WTC11 (cell line): ENCODE results near the gene EP400. TPM values are rescaled to one million over a fixed set of nuclear protein-coding genes. Genes with fewer than 3 reads are reported as not detected.

Source experiments
- ATAC-seq: fragments of 200-7000 bp; cut with Tn5 transposase; 2 replicates; pipeline ENCODE4 v1.10.0; 2021; ENCODE audit warnings: mild to moderate bottlenecking, moderate library complexity
- CTCF ChIA-PET: fragments of 300-600 bp; sonication (Branson Sonifier 250); formaldehyde crosslinking; loops from one replicate; lab custom pipeline; 2021; ENCODE audit warnings: antibody characterized with exemption; lab: Charles Lee
- POLR2A ChIA-PET: fragments of 350-600 bp; sonication (Branson Sonifier 250); formaldehyde crosslinking; loops from one replicate; lab custom pipeline; 2021; ENCODE audit warnings: antibody characterized with exemption; lab: Charles Lee
- DNase-seq: peaks from one replicate; pipeline ENCODE4 v3.0.0; 2021; ENCODE audit warnings: low spot score
- H3K27ac Mint-ChIP-seq: 2 replicates; pipeline ENCODE4 v1.8.0; 2021; ENCODE audit warnings: mixed read lengths
- H3K27me3 Mint-ChIP-seq: 2 replicates; pipeline ENCODE4 v1.8.0; 2021; ENCODE audit warnings: low read depth, mild to moderate bottlenecking, moderate library complexity, mixed read lengths
- H3K36me3 Mint-ChIP-seq: 2 replicates; pipeline ENCODE4 v1.8.0; 2021; ENCODE audit warnings: mixed read lengths
- H3K4me1 Mint-ChIP-seq: 2 replicates; pipeline ENCODE4 v1.8.0; 2022; ENCODE audit warnings: mixed read lengths
- H3K4me3 Mint-ChIP-seq: 2 replicates; pipeline ENCODE4 v1.8.0; 2021; ENCODE audit warnings: mild to moderate bottlenecking, moderate library complexity, mixed read lengths
- H3K9me3 Mint-ChIP-seq: 2 replicates; pipeline ENCODE4 v1.8.0; 2021; ENCODE audit warnings: mixed read lengths
- AR ChIP-seq: fragments of 250-450 bp; sonication (Bioruptor Pico); IDR thresholded peaks from 2 replicates; pipeline ENCODE4 v1.9.0; 2021; ENCODE audit warnings: mild to moderate bottlenecking
- ERG ChIP-seq: fragments of 250-450 bp; sonication (Bioruptor Pico); IDR thresholded peaks from 2 replicates; pipeline ENCODE4 v1.8.0; 2021; ENCODE audit warnings: mild to moderate bottlenecking
- ETV6 ChIP-seq: sonication (generic); formaldehyde crosslinking; IDR thresholded peaks from 2 replicates; pipeline ENCODE4 v1.8.1; 2022; ENCODE audit warnings: mild to moderate bottlenecking, missing genetic modification reagents
- FOXP1 ChIP-seq: sonication (generic); formaldehyde crosslinking; IDR thresholded peaks from 2 replicates; pipeline ENCODE4 v1.8.0; 2022; ENCODE audit warnings: missing genetic modification reagents, mild to moderate bottlenecking, moderate library complexity, borderline replicate concordance
- MYBL2 ChIP-seq: sonication (generic); formaldehyde crosslinking; IDR thresholded peaks from 2 replicates; pipeline ENCODE4 v1.8.1; 2023; ENCODE audit warnings: mild to moderate bottlenecking, moderate library complexity, missing genetic modification reagents
- NFATC4 ChIP-seq: fragments of 250-450 bp; sonication (Bioruptor Pico); IDR thresholded peaks from 2 replicates; pipeline ENCODE4 v1.9.0; 2021; ENCODE audit warnings: mild to moderate bottlenecking
- NFYB ChIP-seq: sonication (generic); formaldehyde crosslinking; conservative IDR thresholded peaks from 2 replicates; pipeline ENCODE4 v1.8.0; 2022; ENCODE audit warnings: low read depth, missing genetic modification reagents
- NR2C2 ChIP-seq: sonication (generic); formaldehyde crosslinking; IDR thresholded peaks from 2 replicates; pipeline ENCODE4 v1.8.0; 2022; ENCODE audit warnings: mild to moderate bottlenecking, missing genetic modification reagents
- NR3C1 ChIP-seq: sonication (generic); formaldehyde crosslinking; conservative IDR thresholded peaks from 2 replicates; pipeline ENCODE4 v1.8.1; 2023; ENCODE audit warnings: low read depth, mild to moderate bottlenecking, missing genetic modification reagents
- PRRX2 ChIP-seq: fragments of 250-450 bp; sonication (Bioruptor Pico); IDR thresholded peaks from 2 replicates; pipeline ENCODE4 v1.8.0; 2021; ENCODE audit warnings: mild to moderate bottlenecking
- RELA ChIP-seq: sonication (generic); formaldehyde crosslinking; IDR thresholded peaks from 2 replicates; pipeline ENCODE4 v1.8.1; 2022; ENCODE audit warnings: missing genetic modification reagents, mild to moderate bottlenecking, borderline replicate concordance
- RORB ChIP-seq: fragments of 250-450 bp; sonication (Bioruptor Pico); IDR thresholded peaks from 2 replicates; pipeline ENCODE4 v1.9.0; 2021; ENCODE audit warnings: mild to moderate bottlenecking
- SOX15 ChIP-seq: fragments of 250-450 bp; sonication (Bioruptor Pico); IDR thresholded peaks from 2 replicates; pipeline ENCODE4 v1.9.0; 2021; ENCODE audit warnings: mild to moderate bottlenecking
- TP53 ChIP-seq: sonication (generic); formaldehyde crosslinking; IDR thresholded peaks from 2 replicates; pipeline ENCODE4 v1.8.1; 2023; ENCODE audit warnings: mild to moderate bottlenecking, missing genetic modification reagents
- ZBTB43 ChIP-seq: sonication (generic); formaldehyde crosslinking; IDR thresholded peaks from 2 replicates; pipeline ENCODE4 v1.8.1; 2023; ENCODE audit warnings: mild to moderate bottlenecking, missing genetic modification reagents
- ZNF317 ChIP-seq: sonication (generic); formaldehyde crosslinking; IDR thresholded peaks from 2 replicates; pipeline ENCODE4 v1.8.1; 2023; ENCODE audit warnings: low read depth, mild to moderate bottlenecking, moderate library complexity, missing genetic modification reagents, borderline replicate concordance
- ZNF425 ChIP-seq: fragments of 250-450 bp; sonication (Bioruptor Pico); conservative IDR thresholded peaks from 2 replicates; pipeline ENCODE4 v1.9.0; 2021; ENCODE audit warnings: mild to moderate bottlenecking
- total RNA-seq: library from RNA; stranded (reverse); gene quantifications from 3 replicates; pipeline ENCODE4 v1.2.3, GENCODE V29; 2021
- TF ChIP-seq, protein P1 (sequence below): sonication (generic); formaldehyde crosslinking; IDR thresholded peaks from 2 replicates; pipeline ENCODE4 v1.8.0; 2023; ENCODE audit warnings: missing genetic modification reagents
- TF ChIP-seq, protein P2 (sequence below): sonication (generic); formaldehyde crosslinking; IDR thresholded peaks from 2 replicates; pipeline ENCODE4 v1.8.0; 2022; ENCODE audit warnings: mild to moderate bottlenecking, missing genetic modification reagents
- TF ChIP-seq, protein P3 (sequence below): sonication (generic); formaldehyde crosslinking; IDR thresholded peaks from 2 replicates; pipeline ENCODE4 v1.8.1; 2022; ENCODE audit warnings: low read depth, mild to moderate bottlenecking, moderate library complexity, missing genetic modification reagents, borderline replicate concordance
- TF ChIP-seq, protein P4 (sequence below): sonication (generic); formaldehyde crosslinking; IDR thresholded peaks from 2 replicates; pipeline ENCODE4 v1.8.1; 2023; ENCODE audit warnings: mild to moderate bottlenecking, missing genetic modification reagents

The EP400 gene
- total RNA-seq, 1 experiment from 2014 or later, result 75.8 TPM

DNA sequence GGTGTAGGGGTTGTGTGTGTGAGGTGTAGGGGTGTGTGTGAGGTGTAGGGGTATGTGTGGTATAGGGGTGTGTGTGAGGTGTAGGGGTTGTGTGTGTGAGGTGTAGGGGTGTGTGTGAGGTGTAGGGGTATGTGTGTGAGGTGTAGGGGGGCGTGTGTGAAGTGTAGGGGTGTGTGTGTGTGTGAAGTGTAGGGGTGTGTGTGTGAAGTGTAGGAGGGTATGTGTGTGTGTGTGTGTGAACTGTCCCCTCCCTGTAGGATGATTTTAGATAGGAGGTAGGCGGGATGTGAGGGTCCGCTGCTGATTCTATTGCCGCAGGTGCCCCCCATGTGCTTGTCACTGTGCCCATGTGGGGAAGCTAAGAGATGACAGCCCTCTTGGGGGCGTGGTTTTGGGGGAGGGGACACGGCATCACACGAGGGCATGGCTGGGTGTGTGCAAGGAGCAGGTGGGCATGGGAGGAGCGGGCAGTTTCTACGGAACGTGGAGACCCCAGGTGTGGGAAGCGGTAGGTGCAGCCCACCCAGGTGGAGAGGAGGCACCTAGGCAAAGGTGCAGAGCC is 105.9 kb downstream of the EP400 start:
- no peak overlapping the region for H3K4me3 Mint-ChIP-seq
- no peak overlapping the region for H3K27ac Mint-ChIP-seq
- TF ChIP-seq, protein P1, sequence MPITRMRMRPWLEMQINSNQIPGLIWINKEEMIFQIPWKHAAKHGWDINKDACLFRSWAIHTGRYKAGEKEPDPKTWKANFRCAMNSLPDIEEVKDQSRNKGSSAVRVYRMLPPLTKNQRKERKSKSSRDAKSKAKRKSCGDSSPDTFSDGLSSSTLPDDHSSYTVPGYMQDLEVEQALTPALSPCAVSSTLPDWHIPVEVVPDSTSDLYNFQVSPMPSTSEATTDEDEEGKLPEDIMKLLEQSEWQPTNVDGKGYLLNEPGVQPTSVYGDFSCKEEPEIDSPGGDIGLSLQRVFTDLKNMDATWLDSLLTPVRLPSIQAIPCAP (CRISPR knock-in tag), result no peak
- no peak for TF ChIP-seq ETV6 (CRISPR knock-in tag)
- no peak for TF ChIP-seq TP53 (CRISPR knock-in tag)
- TF ChIP-seq RELA (CRISPR knock-in tag), result no peak
- TF ChIP-seq SOX15 (CRISPR knock-in tag), result no peak
- TF ChIP-seq NFYB (CRISPR knock-in tag), result no peak
- TF ChIP-seq AR (CRISPR knock-in tag), result no peak
- CTCF ChIA-PET, result no interaction called here
- POLR2A ChIA-PET, result no interaction called here
- H3K4me1 Mint-ChIP-seq, result no peaks in the 10 kb centered on the region
- H3K27me3 Mint-ChIP-seq, result no peaks in the 10 kb centered on the region
- H3K36me3 Mint-ChIP-seq, result peaks cover 64% of the 10 kb centered on the region
- H3K9me3 Mint-ChIP-seq, result peaks cover 10% of the 10 kb centered on the region
- DNase-seq (no peak), ATAC-seq (no peak)

DNA sequence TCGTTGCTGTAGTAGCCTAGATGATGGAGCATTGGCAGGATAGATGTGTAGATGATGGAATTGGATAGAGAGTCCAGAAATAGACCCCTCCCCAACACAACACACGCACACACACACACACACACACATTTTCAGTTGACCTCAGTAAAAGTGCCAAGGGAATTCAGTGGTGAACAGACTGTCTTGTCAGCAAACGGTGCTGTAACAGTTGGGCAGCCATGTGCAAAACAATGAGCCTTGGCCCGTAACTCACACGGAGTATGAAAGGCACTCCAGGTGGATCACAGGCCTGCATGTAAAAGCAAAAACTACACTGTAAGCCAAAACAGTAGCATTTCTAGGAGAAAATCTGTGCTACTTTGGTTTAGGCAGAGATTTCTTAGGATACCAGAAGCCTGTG is 106.6 kb downstream of the EP400 start:
- H3K27ac Mint-ChIP-seq, result no peak overlapping the region
- ATAC-seq (no peak), DNase-seq (no peak)
- H3K9me3 Mint-ChIP-seq, result peaks cover 3% of the 10 kb centered on the region
- no peaks in the 10 kb centered on the region for H3K27me3 Mint-ChIP-seq
- H3K36me3 Mint-ChIP-seq, result peaks cover 62% of the 10 kb centered on the region
- ChIA-PET CTCF (no interaction called here), POLR2A (no interaction called here)
- no peak overlapping the region for H3K4me3 Mint-ChIP-seq
- H3K4me1 Mint-ChIP-seq, result no peaks in the 10 kb centered on the region
- TF ChIP-seq NFATC4 (CRISPR knock-in tag) (no peak), ZNF425 (no peak), RORB (CRISPR knock-in tag) (no peak), ERG (no peak), MYBL2 (CRISPR knock-in tag) (no peak), PRRX2 (CRISPR knock-in tag) (no peak), ZNF317 (CRISPR knock-in tag) (no peak), FOXP1 (no peak), NR3C1 (CRISPR knock-in tag) (no peak), NR2C2 (no peak), ZBTB43 (CRISPR knock-in tag) (no peak)
- TF ChIP-seq, protein P2, sequence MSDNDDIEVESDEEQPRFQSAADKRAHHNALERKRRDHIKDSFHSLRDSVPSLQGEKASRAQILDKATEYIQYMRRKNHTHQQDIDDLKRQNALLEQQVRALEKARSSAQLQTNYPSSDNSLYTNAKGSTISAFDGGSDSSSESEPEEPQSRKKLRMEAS (CRISPR knock-in tag), result no peak
- TF ChIP-seq, protein P3, sequence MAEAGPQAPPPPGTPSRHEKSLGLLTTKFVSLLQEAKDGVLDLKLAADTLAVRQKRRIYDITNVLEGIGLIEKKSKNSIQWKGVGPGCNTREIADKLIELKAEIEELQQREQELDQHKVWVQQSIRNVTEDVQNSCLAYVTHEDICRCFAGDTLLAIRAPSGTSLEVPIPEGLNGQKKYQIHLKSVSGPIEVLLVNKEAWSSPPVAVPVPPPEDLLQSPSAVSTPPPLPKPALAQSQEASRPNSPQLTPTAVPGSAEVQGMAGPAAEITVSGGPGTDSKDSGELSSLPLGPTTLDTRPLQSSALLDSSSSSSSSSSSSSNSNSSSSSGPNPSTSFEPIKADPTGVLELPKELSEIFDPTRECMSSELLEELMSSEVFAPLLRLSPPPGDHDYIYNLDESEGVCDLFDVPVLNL, result no peak
- TF ChIP-seq, protein P4, sequence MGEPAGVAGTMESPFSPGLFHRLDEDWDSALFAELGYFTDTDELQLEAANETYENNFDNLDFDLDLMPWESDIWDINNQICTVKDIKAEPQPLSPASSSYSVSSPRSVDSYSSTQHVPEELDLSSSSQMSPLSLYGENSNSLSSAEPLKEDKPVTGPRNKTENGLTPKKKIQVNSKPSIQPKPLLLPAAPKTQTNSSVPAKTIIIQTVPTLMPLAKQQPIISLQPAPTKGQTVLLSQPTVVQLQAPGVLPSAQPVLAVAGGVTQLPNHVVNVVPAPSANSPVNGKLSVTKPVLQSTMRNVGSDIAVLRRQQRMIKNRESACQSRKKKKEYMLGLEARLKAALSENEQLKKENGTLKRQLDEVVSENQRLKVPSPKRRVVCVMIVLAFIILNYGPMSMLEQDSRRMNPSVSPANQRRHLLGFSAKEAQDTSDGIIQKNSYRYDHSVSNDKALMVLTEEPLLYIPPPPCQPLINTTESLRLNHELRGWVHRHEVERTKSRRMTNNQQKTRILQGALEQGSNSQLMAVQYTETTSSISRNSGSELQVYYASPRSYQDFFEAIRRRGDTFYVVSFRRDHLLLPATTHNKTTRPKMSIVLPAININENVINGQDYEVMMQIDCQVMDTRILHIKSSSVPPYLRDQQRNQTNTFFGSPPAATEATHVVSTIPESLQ, result no peak
